Measurements from ENCODE around the gene GLI2.
A peak's percentile ranks its signal among the peaks of the same experiment; 100 is the strongest.

Gene GLI2

GRCh38 chr2:120738117-120738516 lies 2.4 kb downstream of the GLI2 start:
- peak overlapping the region; percentile 69 to 81 for H3K4me3 ChIP-seq (ENCODE audit: low read length in 2 of 2)
- H3K27ac ChIP-seq (ENCODE audit: low read length) = peak overlapping the region; percentile 70
- no peaks in the 10 kb centered on the region for H3K9me3 ChIP-seq (ENCODE audit: control insufficient read depth in 2 of 2, low read length in 2 of 2)
- H3K4me1 ChIP-seq (ENCODE audit: control insufficient read depth, insufficient read depth, low read length) = peaks cover 49% of the 10 kb centered on the region
- H3K9ac ChIP-seq (ENCODE audit: low read length in 2 of 2) = peak overlapping the region; percentile 29 to 63
- H3K27me3 ChIP-seq (ENCODE audit: control insufficient read depth in 1 of 2, insufficient read depth in 2 of 2, low read length in 2 of 2) = peaks cover under 1 to 6% of the 10 kb centered on the region in 2 donors
- no peaks in the 10 kb centered on the region for H3K36me3 ChIP-seq (ENCODE audit: control insufficient read depth in 2 of 2, insufficient read depth in 2 of 2, low read length in 2 of 2)

- no peaks in the 10 kb centered on the region for H3K36me3 ChIP-seq (ENCODE audit: control insufficient read depth in 2 of 2, insufficient read depth in 2 of 2, low read length in 2 of 2)
Observed at GRCh38 chr2:120738786-120739437, 3.2 kb downstream of the GLI2 start.

GRCh38 chr2:120739438-120740090 lies 3.9 kb downstream of the GLI2 start:
- no peak overlapping the region for H3K27ac ChIP-seq (ENCODE audit: low read length)
- H3K9me3 ChIP-seq (ENCODE audit: control insufficient read depth in 2 of 2, low read length in 2 of 2) = no peaks in the 10 kb centered on the region
- no peaks in the 10 kb centered on the region for H3K36me3 ChIP-seq (ENCODE audit: control insufficient read depth in 2 of 2, insufficient read depth in 2 of 2, low read length in 2 of 2)
- peaks cover 7 to 13% of the 10 kb centered on the region in 2 donors for H3K27me3 ChIP-seq (ENCODE audit: control insufficient read depth in 1 of 2, insufficient read depth in 2 of 2, low read length in 2 of 2)
- H3K4me3 ChIP-seq (ENCODE audit: low read length in 2 of 2) = no peak overlapping the region
- no peak overlapping the region for H3K9ac ChIP-seq (ENCODE audit: low read length in 2 of 2)
- peaks cover 42% of the 10 kb centered on the region for H3K4me1 ChIP-seq (ENCODE audit: control insufficient read depth, insufficient read depth, low read length)

More at GRCh38 chr2:120738786-120739437, 3.2 kb downstream of the GLI2 start:
- Histone ChIP-seq H3K9ac (ENCODE audit: low read length in 2 of 2) (no peak overlapping the region), H3K4me3 (ENCODE audit: low read length in 2 of 2) (no peak overlapping the region), H3K4me1 (ENCODE audit: control insufficient read depth, insufficient read depth, low read length) (peaks cover 44% of the 10 kb centered on the region), H3K27ac (ENCODE audit: low read length) (no peak overlapping the region), H3K27me3 (ENCODE audit: control insufficient read depth in 1 of 2, insufficient read depth in 2 of 2, low read length in 2 of 2) (peaks cover 7 to 11% of the 10 kb centered on the region in 2 donors), H3K9me3 (ENCODE audit: control insufficient read depth in 2 of 2, low read length in 2 of 2) (no peaks in the 10 kb centered on the region)

GRCh38 chr2:120740375-120740764 lies 4.7 kb downstream of the GLI2 start:
- no peak overlapping the region for H3K4me3 ChIP-seq (ENCODE audit: low read length in 2 of 2)
- H3K9ac ChIP-seq (ENCODE audit: low read length in 2 of 2) = no peak overlapping the region
- no peaks in the 10 kb centered on the region for H3K9me3 ChIP-seq (ENCODE audit: control insufficient read depth in 2 of 2, low read length in 2 of 2)
- peaks cover 37% of the 10 kb centered on the region for H3K4me1 ChIP-seq (ENCODE audit: control insufficient read depth, insufficient read depth, low read length)
- H3K27ac ChIP-seq (ENCODE audit: low read length) = no peak overlapping the region
- no peaks in the 10 kb centered on the region for H3K36me3 ChIP-seq (ENCODE audit: control insufficient read depth in 2 of 2, insufficient read depth in 2 of 2, low read length in 2 of 2)
- peaks cover 7 to 13% of the 10 kb centered on the region in 2 donors for H3K27me3 ChIP-seq (ENCODE audit: control insufficient read depth in 1 of 2, insufficient read depth in 2 of 2, low read length in 2 of 2)

- H3K27me3 ChIP-seq (ENCODE audit: control insufficient read depth in 1 of 2, insufficient read depth in 2 of 2, low read length in 2 of 2) = peaks cover 7 to 13% of the 10 kb centered on the region in 2 donors
- H3K9ac ChIP-seq (ENCODE audit: low read length in 2 of 2) = peak overlapping the region; percentile 29
Observed at GRCh38 chr2:120740765-120741524, 5.3 kb downstream of the GLI2 start.

DNA sequence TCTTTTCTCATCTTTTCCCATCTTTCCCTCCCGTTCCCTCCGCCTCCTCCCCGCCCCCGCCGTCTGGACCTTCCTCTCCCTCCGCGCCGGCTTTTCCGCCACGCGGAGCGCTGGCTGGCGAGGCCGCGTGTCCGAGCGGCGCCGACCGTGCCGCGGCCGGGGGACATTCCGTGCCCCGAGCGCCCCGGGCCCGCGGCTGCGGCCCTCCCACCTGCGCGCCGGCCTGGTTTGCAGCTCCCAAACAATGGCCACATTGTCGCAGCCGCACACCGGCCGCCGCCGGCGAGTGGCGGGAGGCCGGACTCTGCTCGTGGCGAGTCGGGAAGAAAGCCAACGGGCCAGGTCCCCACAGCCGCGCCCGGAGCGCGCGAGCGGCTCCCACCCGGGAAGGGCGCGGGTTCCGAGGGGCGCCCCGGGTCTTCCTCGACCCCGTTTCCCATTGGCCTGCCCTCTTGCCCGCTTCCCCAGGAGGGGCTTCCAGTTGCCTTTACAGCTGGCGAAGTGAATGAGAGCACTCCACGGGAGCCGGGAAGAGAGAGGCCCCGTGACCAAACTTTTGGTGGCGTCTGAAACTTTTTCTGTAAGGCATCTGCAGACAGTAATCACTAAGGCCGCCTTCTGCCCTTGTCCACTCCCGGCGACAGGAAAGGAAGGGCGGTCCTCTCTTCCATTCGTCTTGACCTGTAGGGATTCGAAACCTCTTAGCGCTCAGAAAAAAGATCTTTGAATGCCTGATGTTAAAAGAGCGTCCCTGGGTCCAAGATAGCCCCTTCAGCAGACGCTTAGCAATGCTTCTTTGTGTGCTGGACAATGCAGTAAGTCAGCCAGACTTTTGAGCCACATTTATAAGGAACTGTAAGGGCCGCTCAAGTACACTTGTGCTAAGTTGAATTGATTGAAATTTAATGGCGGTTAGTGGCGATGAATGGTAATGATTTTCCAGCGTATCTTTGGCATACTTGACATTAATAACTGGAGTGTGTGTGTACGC lies 6.2 kb downstream of the GLI2 start:
- Histone ChIP-seq H3K9me3 (ENCODE audit: control insufficient read depth in 2 of 2, low read length in 2 of 2) (no peaks in the 10 kb centered on the region), H3K36me3 (ENCODE audit: control insufficient read depth in 2 of 2, insufficient read depth in 2 of 2, low read length in 2 of 2) (no peaks in the 10 kb centered on the region), H3K27ac (ENCODE audit: low read length) (no peak overlapping the region), H3K4me3 (ENCODE audit: low read length in 2 of 2) (peak overlapping the region; percentile 49 to 62), H3K4me1 (ENCODE audit: control insufficient read depth, insufficient read depth, low read length) (peaks cover 31% of the 10 kb centered on the region), H3K27me3 (ENCODE audit: control insufficient read depth in 1 of 2, insufficient read depth in 2 of 2, low read length in 2 of 2) (peaks cover 7 to 13% of the 10 kb centered on the region in 2 donors), H3K9ac (ENCODE audit: low read length in 2 of 2) (peak overlapping the region in 1 of 2 donors; percentile 29)

More at GRCh38 chr2:120740765-120741524, 5.3 kb downstream of the GLI2 start:
- peaks cover 37% of the 10 kb centered on the region for H3K4me1 ChIP-seq (ENCODE audit: control insufficient read depth, insufficient read depth, low read length)
- H3K4me3 ChIP-seq (ENCODE audit: low read length in 2 of 2) = peak overlapping the region; percentile 32 to 62
- H3K9me3 ChIP-seq (ENCODE audit: control insufficient read depth in 2 of 2, low read length in 2 of 2) = no peaks in the 10 kb centered on the region
- no peaks in the 10 kb centered on the region for H3K36me3 ChIP-seq (ENCODE audit: control insufficient read depth in 2 of 2, insufficient read depth in 2 of 2, low read length in 2 of 2)
- no peak overlapping the region for H3K27ac ChIP-seq (ENCODE audit: low read length)

DNA sequence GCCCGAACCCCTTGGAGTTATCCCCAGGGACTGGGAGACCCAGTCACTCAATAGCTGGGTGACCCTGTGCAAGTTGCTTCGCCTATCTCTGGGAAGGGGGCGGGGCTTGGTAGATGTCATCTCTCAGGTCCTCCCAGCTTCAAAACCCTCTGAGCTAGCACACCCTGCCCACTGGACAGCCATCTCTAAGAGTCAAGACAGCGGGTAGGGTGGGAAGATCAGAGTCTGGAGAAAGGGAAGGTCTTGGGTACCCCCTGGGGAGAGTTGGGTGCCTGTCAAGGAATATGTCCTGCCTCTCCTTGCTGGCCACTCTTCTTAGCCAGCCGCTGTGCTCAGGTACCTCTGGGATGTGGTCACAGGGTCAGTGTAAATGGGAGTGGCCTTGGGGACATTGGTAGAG lies 8.0 kb downstream of the GLI2 start:
- Histone ChIP-seq H3K27ac (ENCODE audit: low read length) (no peak overlapping the region), H3K9me3 (ENCODE audit: control insufficient read depth in 2 of 2, low read length in 2 of 2) (no peaks in the 10 kb centered on the region), H3K9ac (ENCODE audit: low read length in 2 of 2) (no peak overlapping the region), H3K4me1 (ENCODE audit: control insufficient read depth, insufficient read depth, low read length) (peaks cover 20% of the 10 kb centered on the region), H3K4me3 (ENCODE audit: low read length in 2 of 2) (no peak overlapping the region), H3K27me3 (ENCODE audit: control insufficient read depth in 1 of 2, insufficient read depth in 2 of 2, low read length in 2 of 2) (peaks cover 7 to 13% of the 10 kb centered on the region in 2 donors), H3K36me3 (ENCODE audit: control insufficient read depth in 2 of 2, insufficient read depth in 2 of 2, low read length in 2 of 2) (no peaks in the 10 kb centered on the region)

GRCh38 chr2:120744817-120745216 lies 9.1 kb downstream of the GLI2 start:
- Histone ChIP-seq H3K27me3 (ENCODE audit: control insufficient read depth in 1 of 2, insufficient read depth in 2 of 2, low read length in 2 of 2) (peaks cover 7 to 13% of the 10 kb centered on the region in 2 donors), H3K36me3 (ENCODE audit: control insufficient read depth in 2 of 2, insufficient read depth in 2 of 2, low read length in 2 of 2) (no peaks in the 10 kb centered on the region), H3K9me3 (ENCODE audit: control insufficient read depth in 2 of 2, low read length in 2 of 2) (no peaks in the 10 kb centered on the region), H3K4me3 (ENCODE audit: low read length in 2 of 2) (no peak overlapping the region), H3K27ac (ENCODE audit: low read length) (no peak overlapping the region), H3K9ac (ENCODE audit: low read length in 2 of 2) (no peak overlapping the region), H3K4me1 (ENCODE audit: control insufficient read depth, insufficient read depth, low read length) (peaks cover 12% of the 10 kb centered on the region)

- Histone ChIP-seq H3K9ac (ENCODE audit: low read length in 2 of 2) (no peak overlapping the region), H3K4me3 (ENCODE audit: low read length in 2 of 2) (no peak overlapping the region), H3K9me3 (ENCODE audit: control insufficient read depth in 2 of 2, low read length in 2 of 2) (no peaks in the 10 kb centered on the region), H3K4me1 (ENCODE audit: control insufficient read depth, insufficient read depth, low read length) (peaks cover 12% of the 10 kb centered on the region), H3K36me3 (ENCODE audit: control insufficient read depth in 2 of 2, insufficient read depth in 2 of 2, low read length in 2 of 2) (no peaks in the 10 kb centered on the region), H3K27ac (ENCODE audit: low read length) (no peak overlapping the region), H3K27me3 (ENCODE audit: control insufficient read depth in 1 of 2, insufficient read depth in 2 of 2, low read length in 2 of 2) (peaks cover 7 to 13% of the 10 kb centered on the region in 2 donors)
Observed at GRCh38 chr2:120745420-120746111, 9.9 kb downstream of the GLI2 start.
